GM12874 (cell line): ENCODE measurements around the gene ZNF699.

Experiments used
- TF ChIP-seq, protein P1 (sequence below): IDR thresholded peaks from 2 replicates; pipeline ENCODE4 v1.5.1; 2011; ENCODE audit warnings: low read depth, mild to moderate bottlenecking, control low read depth, low read length, moderate library complexity; ENCODE audit not compliant: insufficient read depth

ZNF699 gene

DNA sequence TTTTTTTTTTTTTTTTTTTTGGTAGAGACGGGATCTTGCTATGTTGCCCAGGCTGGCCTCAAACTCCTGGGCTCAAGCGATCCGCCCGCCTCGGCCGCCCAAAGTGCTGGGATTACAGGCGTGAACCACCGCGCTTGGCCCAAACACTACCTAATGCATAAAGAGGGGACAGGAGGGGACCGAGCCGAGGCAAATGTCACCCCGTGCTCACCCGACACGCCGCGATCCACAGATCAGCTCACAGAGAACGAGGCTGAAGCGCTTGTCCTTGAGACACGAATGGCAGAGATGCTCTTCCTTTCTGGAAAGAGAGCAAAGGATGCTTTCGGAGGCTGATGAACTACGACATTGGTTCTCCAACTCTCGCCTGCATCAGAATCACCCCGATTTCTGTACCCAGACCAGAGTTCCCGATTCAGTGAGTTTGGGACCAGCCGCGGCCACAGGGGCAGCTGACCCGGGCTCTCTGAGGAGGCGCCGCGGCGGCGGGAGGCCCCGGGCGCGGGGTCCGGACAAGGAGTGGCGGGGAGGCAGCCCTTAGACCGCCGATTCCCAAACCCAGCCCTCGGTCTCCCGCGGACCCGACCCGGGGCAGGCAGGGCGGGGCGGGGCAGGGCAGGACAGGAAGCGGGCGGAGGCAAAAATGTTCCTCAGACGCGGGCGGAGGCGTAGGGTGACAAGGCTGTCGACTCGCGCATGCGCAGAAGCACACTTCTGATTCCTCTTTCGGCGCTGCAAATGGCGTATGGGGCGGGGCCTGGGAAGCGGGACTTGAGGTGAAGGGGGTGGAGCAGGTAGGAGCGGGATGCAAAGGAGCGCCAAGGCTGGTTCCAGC is at the start of gene ZNF699:
TSS of gene ZNF699 (minus strand) at position 700 of the 835 bp plus-strand sequence. CDS start 4,719 bp downstream, outside the sequence.
- TF ChIP-seq, protein P1, sequence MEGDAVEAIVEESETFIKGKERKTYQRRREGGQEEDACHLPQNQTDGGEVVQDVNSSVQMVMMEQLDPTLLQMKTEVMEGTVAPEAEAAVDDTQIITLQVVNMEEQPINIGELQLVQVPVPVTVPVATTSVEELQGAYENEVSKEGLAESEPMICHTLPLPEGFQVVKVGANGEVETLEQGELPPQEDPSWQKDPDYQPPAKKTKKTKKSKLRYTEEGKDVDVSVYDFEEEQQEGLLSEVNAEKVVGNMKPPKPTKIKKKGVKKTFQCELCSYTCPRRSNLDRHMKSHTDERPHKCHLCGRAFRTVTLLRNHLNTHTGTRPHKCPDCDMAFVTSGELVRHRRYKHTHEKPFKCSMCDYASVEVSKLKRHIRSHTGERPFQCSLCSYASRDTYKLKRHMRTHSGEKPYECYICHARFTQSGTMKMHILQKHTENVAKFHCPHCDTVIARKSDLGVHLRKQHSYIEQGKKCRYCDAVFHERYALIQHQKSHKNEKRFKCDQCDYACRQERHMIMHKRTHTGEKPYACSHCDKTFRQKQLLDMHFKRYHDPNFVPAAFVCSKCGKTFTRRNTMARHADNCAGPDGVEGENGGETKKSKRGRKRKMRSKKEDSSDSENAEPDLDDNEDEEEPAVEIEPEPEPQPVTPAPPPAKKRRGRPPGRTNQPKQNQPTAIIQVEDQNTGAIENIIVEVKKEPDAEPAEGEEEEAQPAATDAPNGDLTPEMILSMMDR: no peak

DNA sequence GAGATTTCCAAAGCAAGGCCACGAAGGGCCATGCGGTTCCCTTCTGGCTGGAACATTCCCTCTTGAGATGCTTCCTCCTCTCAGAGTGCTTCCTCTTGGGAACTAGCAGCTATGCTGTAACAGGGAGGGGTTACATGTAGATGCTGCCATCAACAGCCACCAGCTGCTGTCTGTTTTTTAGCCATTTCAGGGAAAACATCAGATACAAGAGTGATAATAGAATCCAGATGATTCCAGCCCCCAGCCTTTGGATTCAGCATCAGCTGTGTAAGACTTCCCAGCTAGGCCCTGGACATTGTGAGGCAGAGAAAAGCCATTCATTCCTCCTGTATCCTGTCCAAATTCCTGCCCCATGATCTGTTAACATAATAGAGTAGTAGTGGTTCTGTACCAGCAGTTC is 45.0 kb upstream of the ZNF699 start:
- TF ChIP-seq, protein P1: no peak

DNA sequence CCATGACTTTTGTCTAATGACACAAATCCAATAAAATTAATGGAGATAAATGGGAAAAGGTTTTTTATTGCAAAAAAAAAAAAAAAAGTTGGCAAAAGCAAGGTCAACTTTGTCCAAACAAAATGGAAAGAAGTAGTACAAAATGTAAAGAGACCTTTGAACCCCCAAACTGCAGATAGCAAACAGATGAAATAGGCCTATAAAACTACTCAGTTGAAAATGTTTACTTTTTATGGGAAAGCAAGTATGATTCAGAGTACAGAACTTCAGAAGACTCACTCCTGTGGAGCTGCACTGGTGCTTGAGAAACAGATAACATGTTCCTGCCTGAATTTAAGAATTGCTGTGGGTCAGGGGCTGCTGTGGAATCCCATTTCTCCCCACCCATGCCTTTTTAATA is 43.4 kb upstream of the ZNF699 start:
- TF ChIP-seq, protein P1: no peak

DNA sequence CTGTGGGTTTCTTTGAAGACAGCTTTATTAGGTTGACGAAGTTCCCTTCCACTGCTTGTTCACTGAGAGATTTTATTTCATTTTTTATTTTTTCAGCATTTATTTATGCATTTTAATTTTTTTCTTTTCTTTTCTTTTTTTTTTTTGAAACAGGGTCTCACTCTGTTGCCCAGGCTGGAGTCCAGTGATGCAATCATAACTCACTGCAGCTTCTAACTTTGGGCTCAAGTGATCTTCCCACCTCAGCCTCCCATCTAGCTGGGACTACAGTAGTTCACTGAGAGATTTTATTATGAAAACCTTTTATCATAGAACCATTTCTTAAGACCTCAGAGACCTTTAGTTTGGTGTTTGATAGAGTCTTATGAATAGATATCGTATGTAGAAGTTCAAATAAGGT is 42.9 kb upstream of the ZNF699 start:
- TF ChIP-seq, protein P1: no peak

DNA sequence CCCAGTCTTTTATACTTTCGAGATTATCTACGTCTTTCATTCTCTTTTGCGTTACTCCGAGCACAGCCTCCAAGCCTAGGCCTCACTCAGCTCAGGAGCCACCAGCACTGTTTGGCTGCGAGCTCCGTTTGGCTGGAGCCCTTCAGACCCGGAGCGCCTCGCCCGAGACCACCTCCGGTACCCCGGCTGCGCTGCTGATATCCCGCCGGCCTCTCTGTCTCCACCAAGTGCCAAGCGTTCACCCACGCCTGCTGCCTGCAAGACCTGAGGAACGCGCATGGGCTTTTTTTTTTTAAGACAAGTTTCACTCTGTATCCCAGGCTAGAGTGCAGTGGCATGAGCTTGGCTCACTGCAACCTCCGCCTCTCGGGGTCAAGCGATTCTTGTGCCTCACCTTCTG is 39.0 kb upstream of the ZNF699 start:
- TF ChIP-seq, protein P1: no peak

DNA sequence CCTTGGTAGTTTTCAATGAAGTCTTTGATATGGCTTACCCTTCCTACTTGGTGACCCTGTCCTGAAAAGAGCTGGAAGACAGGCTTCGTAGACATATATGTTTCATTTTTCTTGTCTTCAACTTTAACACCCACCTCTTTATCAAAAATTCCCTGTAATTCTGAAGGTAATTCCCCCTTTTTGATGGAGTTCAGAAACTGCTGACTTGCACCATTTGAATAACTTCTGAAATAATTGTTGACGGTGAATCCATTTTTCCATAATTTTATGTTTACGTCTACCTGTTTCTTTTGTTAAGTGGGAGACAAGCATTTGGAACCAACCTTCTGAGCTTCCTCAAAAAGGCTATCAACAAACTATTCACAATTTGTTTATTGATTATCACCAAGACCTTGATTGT is 38.6 kb upstream of the ZNF699 start:
- TF ChIP-seq, protein P1: no peak

DNA sequence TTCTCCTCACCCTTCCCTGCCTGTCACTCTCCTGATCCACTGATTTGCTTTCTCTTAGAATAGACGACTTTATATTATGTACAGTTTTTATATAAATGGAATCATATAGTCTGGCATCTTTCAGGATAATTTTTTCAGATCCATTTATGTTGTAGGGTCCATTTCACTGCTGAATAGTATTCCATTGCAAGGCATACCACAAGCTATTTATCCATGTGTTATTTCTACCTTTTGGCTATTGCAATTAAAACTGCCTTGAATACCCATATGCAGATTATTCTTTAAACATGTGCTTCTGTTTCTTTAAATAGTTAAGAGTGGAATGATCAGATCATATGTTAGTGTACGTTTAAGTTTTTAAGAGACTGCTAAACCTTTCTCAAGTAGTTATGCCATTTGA is 35.4 kb upstream of the ZNF699 start:
- TF ChIP-seq, protein P1: no peak
